VCaP (cell line): ENCODE data around the gene DUSP6.

ENCODE experiments used
- H3K27ac ChIP-seq: fragments of 450-650 bp; 2 replicates; pipeline ENCODE4 v1.5.1; 2017
- CTCF ChIP-seq: fragments of 450-650 bp; conservative IDR thresholded peaks from 2 replicates; pipeline ENCODE4 v1.5.1; 2017; ENCODE audit warnings: mild to moderate bottlenecking, moderate library complexity

Gene DUSP6

GRCh38 chr12:89352492-89353187, at the start of gene DUSP6:
Gene DUSP6 (minus strand): TSS chr12:89352501. CDS start chr12:89352039, 462 bp downstream.
- peak within 1 kb of the TSS; percentile 98 for H3K27ac ChIP-seq

GRCh38 chr12:89401433-89402058, 49.2 kb upstream of the DUSP6 start:
- no peak for TF ChIP-seq CTCF
- no peak overlapping the region for H3K27ac ChIP-seq

More at GRCh38 chr12:89352492-89353187, at the start of gene DUSP6:
- TF ChIP-seq CTCF, result no peak

GRCh38 chr12:89400415-89400814, 48.1 kb upstream of the DUSP6 start:
- no peak overlapping the region for H3K27ac ChIP-seq
- no peak for TF ChIP-seq CTCF

GRCh38 chr12:89395712-89396111, 43.4 kb upstream of the DUSP6 start:
- TF ChIP-seq CTCF, result no peak
- H3K27ac ChIP-seq, result no peak overlapping the region

- no peak for TF ChIP-seq CTCF
- no peak overlapping the region for H3K27ac ChIP-seq
Observed at GRCh38 chr12:89393551-89394121, 41.3 kb upstream of the DUSP6 start.

- TF ChIP-seq CTCF, result no peak
- peak overlapping the region; percentile 87; the same call in 1 of the 2 replicates for H3K27ac ChIP-seq
Observed at GRCh38 chr12:89392391-89392790, 40.1 kb upstream of the DUSP6 start.

GRCh38 chr12:89391726-89392336, 39.5 kb upstream of the DUSP6 start:
- no peak for TF ChIP-seq CTCF
- peak overlapping the region; percentile 87 for H3K27ac ChIP-seq
